HepG2 (cell line): Measurements from ENCODE around the gene NFX1. TPM values are rescaled to one million over a fixed set of nuclear protein-coding genes. Genes with fewer than 3 reads are reported as not detected.

Experiments
- HNRNPLL ChIP-seq: fragments of 200-400 bp; formaldehyde crosslinking; IDR thresholded peaks from 2 replicates; pipeline ENCODE4 v1.6.1; 2017; ENCODE audit warnings: mild to moderate bottlenecking, low read depth, low read length; ENCODE audit not compliant: poor library complexity, severe bottlenecking
- KDM2A ChIP-seq: sonication (generic); formaldehyde crosslinking; IDR thresholded peaks from 2 replicates; pipeline ENCODE4 v1.4.0; 2020; ENCODE audit warnings: low read depth, missing genetic modification reagents, borderline replicate concordance
- KDM4B ChIP-seq: sonication (generic); formaldehyde crosslinking; IDR thresholded peaks from 2 replicates; pipeline ENCODE4 v1.4.0; 2020; ENCODE audit warnings: missing genetic modification reagents
- KLF9 ChIP-seq: IDR thresholded peaks from 2 replicates; pipeline ENCODE4 v1.6.1; 2016; ENCODE audit warnings: low read depth
- MED13 ChIP-seq: sonication (generic); formaldehyde crosslinking; IDR thresholded peaks from 2 replicates; pipeline ENCODE4 v1.5.0; 2020; ENCODE audit warnings: missing genetic modification reagents
- MIER2 ChIP-seq: IDR thresholded peaks from 2 replicates; pipeline ENCODE4 v1.6.1; 2016; ENCODE audit warnings: missing biosample characterization, missing genetic modification reagents
- NAIF1 ChIP-seq: sonication (generic); formaldehyde crosslinking; IDR thresholded peaks from 2 replicates; pipeline ENCODE4 v1.5.0; 2020; ENCODE audit warnings: mild to moderate bottlenecking, missing genetic modification reagents, borderline replicate concordance
- NPAS2 ChIP-seq: sonication (generic); formaldehyde crosslinking; IDR thresholded peaks from 2 replicates; pipeline ENCODE4 v1.8.0; 2022; ENCODE audit warnings: mild to moderate bottlenecking, missing genetic modification reagents, borderline replicate concordance
- PRPF4 ChIP-seq: fragments of 200-400 bp; formaldehyde crosslinking; IDR thresholded peaks from 2 replicates; pipeline ENCODE4 v1.6.1; 2016; ENCODE audit warnings: low read length, low read depth; ENCODE audit not compliant: poor library complexity, severe bottlenecking
- RAD21 ChIP-seq: fragments of 450-650 bp; formaldehyde crosslinking; IDR thresholded peaks from 2 replicates; pipeline ENCODE4 v1.5.0; 2020; ENCODE audit warnings: mild to moderate bottlenecking
- RELA ChIP-seq: sonication (generic); formaldehyde crosslinking; IDR thresholded peaks from 2 replicates; pipeline ENCODE4 v1.4.0; 2020; ENCODE audit warnings: missing genetic modification reagents
- RORA ChIP-seq: sonication (generic); formaldehyde crosslinking; IDR thresholded peaks from 2 replicates; pipeline ENCODE4 v1.5.0; 2020; ENCODE audit warnings: mild to moderate bottlenecking, missing genetic modification reagents, moderate library complexity
- SIX4 ChIP-seq: sonication (generic); formaldehyde crosslinking; IDR thresholded peaks from 2 replicates; pipeline ENCODE4 v1.4.0; 2020; ENCODE audit warnings: missing genetic modification reagents
- SOX6 ChIP-seq, 2 experiments: fragments of 450-650 bp in 1 of 2; sonication (generic) in 1 of 2; formaldehyde crosslinking in 1 of 2; IDR thresholded peaks; 2 replicates each; pipeline versions ENCODE4 v1.4.0 to v1.6.1; 2017 to 2020; ENCODE audit warnings: antibody characterized with exemption in 1 of 2, mild to moderate bottlenecking in 1 of 2, missing genetic modification reagents in 1 of 2
- ZBTB42 ChIP-seq: sonication (generic); formaldehyde crosslinking; IDR thresholded peaks from 2 replicates; pipeline ENCODE4 v1.5.0; 2020; ENCODE audit warnings: mild to moderate bottlenecking, missing genetic modification reagents
- ZMYM3 ChIP-seq: sonication (generic); formaldehyde crosslinking; IDR thresholded peaks from 2 replicates; pipeline ENCODE4 v1.5.1; 2020; ENCODE audit warnings: mild to moderate bottlenecking, missing genetic modification reagents
- ZNF234 ChIP-seq: sonication (generic); formaldehyde crosslinking; conservative IDR thresholded peaks from 2 replicates; pipeline ENCODE4 v1.5.1; 2020; ENCODE audit warnings: mild to moderate bottlenecking, missing genetic modification reagents
- ZNF468 ChIP-seq: sonication (generic); formaldehyde crosslinking; IDR thresholded peaks from 2 replicates; pipeline ENCODE4 v1.8.0; 2022; ENCODE audit warnings: mild to moderate bottlenecking, moderate library complexity, missing genetic modification reagents
- ZNF556 ChIP-seq: sonication (generic); formaldehyde crosslinking; IDR thresholded peaks from 2 replicates; pipeline ENCODE4 v1.4.0; 2020; ENCODE audit warnings: mild to moderate bottlenecking, missing genetic modification reagents, borderline replicate concordance
- ZNF557 ChIP-seq: sonication (generic); formaldehyde crosslinking; IDR thresholded peaks from 2 replicates; pipeline ENCODE4 v1.4.0; 2020; ENCODE audit warnings: missing genetic modification reagents
- ZNF792 ChIP-seq: IDR thresholded peaks from 2 replicates; pipeline ENCODE4 v1.6.1; 2016
- ZSCAN22 ChIP-seq: sonication (generic); formaldehyde crosslinking; IDR thresholded peaks from 2 replicates; pipeline ENCODE4 v1.4.0; 2020; ENCODE audit warnings: mild to moderate bottlenecking, missing genetic modification reagents
- polyA plus RNA-seq, 8 experiments: library from polyadenylated mRNA; depleted of rRNA in 3 of 8; stranded (reverse) in 7 of 8; unstranded in 1 of 8; fragments of >200 nt; fragmentation: Illumina TruSeq in 4 of 8; extraction: Trizol in 4 of 8; gene quantifications; 2 replicates each; pipeline versions ENCODE4 v1.2.1 to v1.2.3, GENCODE V29; 2011 to 2016; ENCODE audit warnings: low read depth in 4 of 8, missing spikeins in 1 of 8, mixed read lengths in 1 of 8; ENCODE audit not compliant: insufficient read depth in 1 of 8
- total RNA-seq, 5 experiments: library from RNA; depleted of rRNA; stranded (reverse); fragments of >200 nt; fragmentation: Illumina TruSeq; extraction: Trizol; gene quantifications; 2 replicates each; pipeline ENCODE4 v1.2.3, GENCODE V29; 2016; ENCODE audit warnings: low read depth in 1 of 5
- TF ChIP-seq, protein P1 (sequence below): sonication (generic); formaldehyde crosslinking; IDR thresholded peaks from 2 replicates; pipeline ENCODE4 v1.5.0; 2020; ENCODE audit warnings: missing genetic modification reagents
- TF ChIP-seq, protein P2 (sequence below): sonication (generic); formaldehyde crosslinking; IDR thresholded peaks from 2 replicates; pipeline ENCODE4 v1.8.0; 2022; ENCODE audit warnings: low read depth, missing genetic modification reagents
- TF ChIP-seq, protein P3 (sequence below): sonication (generic); formaldehyde crosslinking; IDR thresholded peaks from 2 replicates; pipeline ENCODE4 v1.4.0; 2020; ENCODE audit warnings: missing genetic modification reagents
- TF ChIP-seq, protein P4 (sequence below): sonication (generic); formaldehyde crosslinking; IDR thresholded peaks from 2 replicates; pipeline ENCODE4 v1.5.1; 2020; ENCODE audit warnings: missing genetic modification reagents, mild to moderate bottlenecking, borderline replicate concordance

Gene NFX1
- total and polyA plus RNA-seq, 2 of the 13 experiments (the other 11 are each of a cell fraction or from before 2014, with no cell fraction given) = 23.9 to 27.5 TPM

DNA sequence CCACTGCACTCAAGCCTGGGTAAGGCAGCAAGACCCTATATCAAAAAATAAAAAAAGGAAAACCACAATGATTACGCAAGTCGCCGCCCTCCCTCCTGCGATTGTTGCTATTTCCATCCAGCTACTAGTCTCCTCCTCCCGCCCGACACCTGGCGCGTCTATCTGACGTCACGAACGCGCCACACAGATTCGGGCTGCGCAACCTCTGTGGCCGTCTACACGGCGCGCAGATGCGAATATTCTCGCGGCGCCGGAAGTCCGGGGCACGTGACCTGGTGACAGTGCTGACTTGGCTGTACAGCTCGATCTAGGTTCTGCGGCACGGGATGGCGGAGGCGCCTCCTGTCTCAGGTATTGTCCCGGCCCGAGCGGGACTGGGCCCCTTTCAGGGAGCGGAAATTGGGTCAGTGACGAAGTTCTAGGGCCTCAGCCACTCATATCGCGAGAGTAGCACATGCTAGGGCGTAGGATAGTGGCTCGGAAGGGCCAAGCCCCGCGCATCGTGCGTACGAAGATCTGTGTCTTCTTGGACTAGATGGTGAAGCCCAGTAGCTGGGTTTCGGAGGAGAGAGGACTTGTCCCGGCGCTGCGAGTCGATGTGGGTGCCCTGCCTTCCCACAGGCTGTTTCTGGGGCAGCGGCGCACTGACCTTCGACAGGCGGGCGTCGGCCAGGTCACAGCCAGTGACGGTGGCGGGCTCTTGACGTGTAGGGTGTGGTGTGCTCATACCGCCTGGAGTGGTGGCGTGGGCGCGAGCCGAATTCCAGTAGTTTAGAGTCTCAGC is at the start of gene NFX1 (continued):
- TF ChIP-seq RAD21 = peak; percentile 38; the same call in 1 of the 2 replicates
- peak; percentile 81; the same call in 1 of the 2 replicates for TF ChIP-seq NAIF1 (CRISPR knock-in tag)
- no peak for TF ChIP-seq RORA (CRISPR knock-in tag)
- peak; percentile 72; the same call in 1 of the 2 replicates for TF ChIP-seq ZSCAN22 (CRISPR knock-in tag)
- peak; percentile 96 for TF ChIP-seq ZBTB42 (CRISPR knock-in tag)
- no peak for TF ChIP-seq NPAS2
- no peak for TF ChIP-seq MIER2 (CRISPR knock-in tag)
- TF ChIP-seq, protein P1, sequence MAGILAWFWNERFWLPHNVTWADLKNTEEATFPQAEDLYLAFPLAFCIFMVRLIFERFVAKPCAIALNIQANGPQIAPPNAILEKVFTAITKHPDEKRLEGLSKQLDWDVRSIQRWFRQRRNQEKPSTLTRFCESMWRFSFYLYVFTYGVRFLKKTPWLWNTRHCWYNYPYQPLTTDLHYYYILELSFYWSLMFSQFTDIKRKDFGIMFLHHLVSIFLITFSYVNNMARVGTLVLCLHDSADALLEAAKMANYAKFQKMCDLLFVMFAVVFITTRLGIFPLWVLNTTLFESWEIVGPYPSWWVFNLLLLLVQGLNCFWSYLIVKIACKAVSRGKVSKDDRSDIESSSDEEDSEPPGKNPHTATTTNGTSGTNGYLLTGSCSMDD (CRISPR knock-in tag) = peak; percentile 69; the same call in 1 of the 2 replicates
- no peak for TF ChIP-seq SOX6 (IDR thresholded peaks at IDR 0.05)
- peak; percentile 86 for TF ChIP-seq SOX6 (CRISPR knock-in tag; IDR thresholded peaks at IDR 0.05)
- peak; percentile 63; the same call in 1 of the 2 replicates for TF ChIP-seq MED13 (CRISPR knock-in tag)
- TF ChIP-seq KLF9 (CRISPR knock-in tag) = peak; percentile 48; the same call in 1 of the 2 replicates
- TF ChIP-seq ZNF792 (CRISPR knock-in tag) = peak; percentile 86
- no peak for TF ChIP-seq PRPF4
- TF ChIP-seq, protein P2, sequence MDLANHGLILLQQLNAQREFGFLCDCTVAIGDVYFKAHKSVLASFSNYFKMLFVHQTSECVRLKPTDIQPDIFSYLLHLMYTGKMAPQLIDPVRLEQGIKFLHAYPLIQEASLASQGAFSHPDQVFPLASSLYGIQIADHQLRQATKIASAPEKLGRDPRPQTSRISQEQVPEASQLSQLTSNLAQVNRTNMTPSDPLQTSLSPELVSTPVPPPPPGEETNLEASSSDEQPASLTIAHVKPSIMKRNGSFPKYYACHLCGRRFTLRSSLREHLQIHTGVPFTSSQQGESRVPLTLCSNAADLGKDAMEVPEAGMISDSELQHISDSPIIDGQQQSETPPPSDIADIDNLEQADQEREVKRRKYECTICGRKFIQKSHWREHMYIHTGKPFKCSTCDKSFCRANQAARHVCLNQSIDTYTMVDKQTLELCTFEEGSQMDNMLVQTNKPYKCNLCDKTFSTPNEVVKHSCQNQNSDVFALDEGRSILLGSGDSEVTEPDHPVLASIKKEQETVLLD = peak; percentile 44; the same call in 1 of the 2 replicates
- TF ChIP-seq RELA = no peak
- TF ChIP-seq ZNF234 (CRISPR knock-in tag) = no peak
- TF ChIP-seq SIX4 (CRISPR knock-in tag) = peak; percentile 22
- TF ChIP-seq ZNF556 = peak; percentile 34; the same call in 1 of the 2 replicates
- TF ChIP-seq, protein P3, sequence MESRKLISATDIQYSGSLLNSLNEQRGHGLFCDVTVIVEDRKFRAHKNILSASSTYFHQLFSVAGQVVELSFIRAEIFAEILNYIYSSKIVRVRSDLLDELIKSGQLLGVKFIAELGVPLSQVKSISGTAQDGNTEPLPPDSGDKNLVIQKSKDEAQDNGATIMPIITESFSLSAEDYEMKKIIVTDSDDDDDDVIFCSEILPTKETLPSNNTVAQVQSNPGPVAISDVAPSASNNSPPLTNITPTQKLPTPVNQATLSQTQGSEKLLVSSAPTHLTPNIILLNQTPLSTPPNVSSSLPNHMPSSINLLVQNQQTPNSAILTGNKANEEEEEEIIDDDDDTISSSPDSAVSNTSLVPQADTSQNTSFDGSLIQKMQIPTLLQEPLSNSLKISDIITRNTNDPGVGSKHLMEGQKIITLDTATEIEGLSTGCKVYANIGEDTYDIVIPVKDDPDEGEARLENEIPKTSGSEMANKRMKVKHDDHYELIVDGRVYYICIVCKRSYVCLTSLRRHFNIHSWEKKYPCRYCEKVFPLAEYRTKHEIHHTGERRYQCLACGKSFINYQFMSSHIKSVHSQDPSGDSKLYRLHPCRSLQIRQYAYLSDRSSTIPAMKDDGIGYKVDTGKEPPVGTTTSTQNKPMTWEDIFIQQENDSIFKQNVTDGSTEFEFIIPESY = peak; percentile 37; the same call in 1 of the 2 replicates
- peak; percentile 24; the same call in 1 of the 2 replicates for TF ChIP-seq ZNF557 (CRISPR knock-in tag)
- TF ChIP-seq, protein P4, sequence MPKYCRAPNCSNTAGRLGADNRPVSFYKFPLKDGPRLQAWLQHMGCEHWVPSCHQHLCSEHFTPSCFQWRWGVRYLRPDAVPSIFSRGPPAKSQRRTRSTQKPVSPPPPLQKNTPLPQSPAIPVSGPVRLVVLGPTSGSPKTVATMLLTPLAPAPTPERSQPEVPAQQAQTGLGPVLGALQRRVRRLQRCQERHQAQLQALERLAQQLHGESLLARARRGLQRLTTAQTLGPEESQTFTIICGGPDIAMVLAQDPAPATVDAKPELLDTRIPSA (CRISPR knock-in tag) = peak; percentile 93; the same call in 1 of the 2 replicates
- 0 out of 2 replicates have a peak, but pooled peaks have one; percentile 69 for TF ChIP-seq ZNF468 (CRISPR knock-in tag)
- TF ChIP-seq ZMYM3 (CRISPR knock-in tag) = no peak
- peak; percentile 68 for TF ChIP-seq KDM4B
- TF ChIP-seq KDM2A (CRISPR knock-in tag) = peak; percentile 91
- peak; percentile 82 for TF ChIP-seq HNRNPLL
